HCT116 (cell line): ENCODE measurements around the gene TOMM40L.

Experiments used
- CBX3 ChIP-seq: IDR thresholded peaks from 2 replicates; pipeline ENCODE4 v1.6.1; 2012; ENCODE audit warnings: low read depth
- CTCF ChIP-seq, 3 experiments: fragments of 200-600 bp in 1 of 3; sonication (generic) in 1 of 3; IDR thresholded peaks in 2 of 3; conservative IDR thresholded peaks in 1 of 3; 2 replicates each; pipeline ENCODE4 v1.5.1; 2012 to 2017; ENCODE audit warnings: low read depth in 2 of 3, low read length in 2 of 3, antibody characterized with exemption in 1 of 3, borderline replicate concordance in 1 of 3, control low read depth in 1 of 3, mild to moderate bottlenecking in 1 of 3, mixed read lengths in 1 of 3, mixed run types in 1 of 3, moderate library complexity in 1 of 3; ENCODE audit not compliant: insufficient read depth in 1 of 3
- EZH2 ChIP-seq: fragments of 200-600 bp; sonication (generic); IDR thresholded peaks from 2 replicates; pipeline ENCODE4 v1.6.1; 2017; ENCODE audit warnings: antibody characterized with exemption, mixed run types
- JUND ChIP-seq: IDR thresholded peaks from 2 replicates; pipeline ENCODE4 v1.6.1; 2012
- MAX ChIP-seq: IDR thresholded peaks from 2 replicates; pipeline ENCODE4 v1.6.1; 2012
- POLR2A ChIP-seq: IDR thresholded peaks from 2 replicates; pipeline ENCODE4 v1.7.0; 2011; ENCODE audit warnings: borderline replicate concordance; ENCODE audit not compliant: insufficient read depth, insufficient read length; ENCODE audit errors: extremely low read depth
- POLR2AphosphoS5 ChIP-seq: IDR thresholded peaks from 2 replicates; pipeline ENCODE4 v1.6.1; 2011; ENCODE audit warnings: mild to moderate bottlenecking, low read depth, low read length, moderate library complexity
- YY1 ChIP-seq: IDR thresholded peaks from 2 replicates; pipeline ENCODE4 v1.6.1; 2011; ENCODE audit warnings: low read length, low read depth, moderate library complexity, mild to moderate bottlenecking; ENCODE audit not compliant: insufficient replicate concordance; ENCODE audit errors: extremely low read depth

- TF ChIP-seq CTCF (IDR thresholded peaks at IDR 0.05 in 2 of 3, conservative IDR thresholded peaks at IDR 0.05 in 1 of 3; ENCODE audit: borderline replicate concordance in 1 of 3, insufficient read depth in 1 of 3, low read depth in 2 of 3, low read length in 2 of 3) (no peak), YY1 (no peak), POLR2A (no peak), JUND (no peak), MAX (no peak), EZH2 (no peak), POLR2AphosphoS5 (no peak), CBX3 (no peak)
Observed at GRCh38 chr1:161200421-161200991, 25.4 kb upstream of the TOMM40L start.
